Neural cell (in vitro differentiated cells): ENCODE data around the gene GPRC5B. TPM values are rescaled to one million over a fixed set of nuclear protein-coding genes. Genes with fewer than 3 reads are reported as not detected.

ENCODE experiments used
- H2AFZ ChIP-seq: fragments of 200-600, 300-800 bp; sonication (generic), shearing (Covaris generic); 2 replicates; pipeline ENCODE4 v1.6.0; 2014; ENCODE audit warnings: low read depth, mild to moderate bottlenecking, antibody characterized with exemption, low read length, moderate library complexity
- H3F3A ChIP-seq: fragments of 200-600 bp; shearing (Covaris generic); 2 replicates; pipeline ENCODE4 v1.6.1; 2016; ENCODE audit warnings: mild to moderate bottlenecking, moderate library complexity, mixed read lengths, antibody characterized with exemption, low read length; ENCODE audit not compliant: insufficient read depth, poor library complexity, severe bottlenecking
- H3K27ac ChIP-seq: fragments of 200-600, 300-800 bp; sonication (generic), shearing (Covaris generic); 2 replicates; pipeline ENCODE4 v1.5.1; 2014; ENCODE audit warnings: mild to moderate bottlenecking, low read length, moderate library complexity
- H3K27me3 ChIP-seq: fragments of 300-800, 200-600 bp; sonication (generic), shearing (Covaris generic); 2 replicates; pipeline ENCODE4 v1.6.0; 2014; ENCODE audit warnings: mild to moderate bottlenecking, low read depth, low read length, moderate library complexity; ENCODE audit not compliant: insufficient read depth
- H3K36me3 ChIP-seq: fragments of 300-800, 200-600 bp; sonication (generic), shearing (Covaris generic); 2 replicates; pipeline ENCODE4 v1.5.1; 2014; ENCODE audit warnings: mild to moderate bottlenecking, antibody characterized with exemption, low read length, moderate library complexity; ENCODE audit not compliant: insufficient read depth
- H3K4me2 ChIP-seq: fragments of 300-800, 200-600 bp; sonication (generic), shearing (Covaris generic); 2 replicates; pipeline ENCODE4 v1.6.0; 2014; ENCODE audit warnings: mild to moderate bottlenecking, low read length
- H3K4me3 ChIP-seq: fragments of 300-800, 200-600 bp; sonication (generic), shearing (Covaris generic); 2 replicates; pipeline ENCODE4 v1.5.1; 2014; ENCODE audit warnings: mild to moderate bottlenecking, low read length, moderate library complexity
- H3K79me2 ChIP-seq: fragments of 200-600 bp; shearing (Covaris generic); replicated peaks from 2 replicates; pipeline ENCODE4 v1.6.0; 2014; ENCODE audit warnings: mild to moderate bottlenecking, low read length, moderate library complexity; ENCODE audit not compliant: insufficient read depth
- H3K9ac ChIP-seq: fragments of 300-800, 200-600 bp; sonication (generic), shearing (Covaris generic); 2 replicates; pipeline ENCODE4 v1.6.1; 2016; ENCODE audit warnings: mild to moderate bottlenecking, low read length, mixed read lengths
- H3K9me2 ChIP-seq: fragments of 200-600 bp; shearing (Covaris generic); 2 replicates; pipeline ENCODE4 v1.6.1; 2016; ENCODE audit warnings: mild to moderate bottlenecking, low read length, mixed read lengths; ENCODE audit not compliant: insufficient read depth
- H3K9me3 ChIP-seq: fragments of 200-600, 300-800 bp; sonication (generic), shearing (Covaris generic); 2 replicates; pipeline ENCODE4 v1.6.1; 2016; ENCODE audit warnings: mild to moderate bottlenecking, mixed run types, low read length, moderate library complexity, mixed read lengths
- H4K20me1 ChIP-seq: fragments of 200-600 bp; shearing (Covaris generic); 2 replicates; pipeline ENCODE4 v1.6.1; 2016; ENCODE audit warnings: mild to moderate bottlenecking, mixed run types; ENCODE audit not compliant: insufficient read depth
- EP300 ChIP-seq: fragments of 450-650 bp; conservative IDR thresholded peaks from 2 replicates; pipeline ENCODE4 v1.6.1; 2014; ENCODE audit warnings: antibody characterized with exemption, mild to moderate bottlenecking, moderate library complexity; ENCODE audit not compliant: poor library complexity, severe bottlenecking
- EZH2 ChIP-seq: fragments of 200-600, 300-800 bp; shearing (Covaris generic), sonication (generic); IDR thresholded peaks from 2 replicates; pipeline ENCODE4 v1.6.1; 2014; ENCODE audit warnings: antibody characterized with exemption, low read length, borderline replicate concordance, mild to moderate bottlenecking; ENCODE audit not compliant: insufficient read depth, poor library complexity, severe bottlenecking
- MXI1 ChIP-seq: fragments of 450-650 bp; conservative IDR thresholded peaks from 2 replicates; pipeline ENCODE4 v1.6.1; 2014; ENCODE audit warnings: antibody characterized with exemption, mild to moderate bottlenecking; ENCODE audit not compliant: poor library complexity, severe bottlenecking
- POLR2AphosphoS5 ChIP-seq: IDR thresholded peaks from 2 replicates; pipeline ENCODE4 v1.6.1; 2012
- RAD21 ChIP-seq: fragments of 450-650 bp; conservative IDR thresholded peaks from 2 replicates; pipeline ENCODE4 v1.6.1; 2014; ENCODE audit warnings: antibody characterized with exemption, mild to moderate bottlenecking, moderate library complexity
- REST ChIP-seq: IDR thresholded peaks from 2 replicates; pipeline ENCODE4 v1.6.1; 2012; ENCODE audit warnings: borderline replicate concordance
- SMC3 ChIP-seq: fragments of 450-650 bp; conservative IDR thresholded peaks from 2 replicates; pipeline ENCODE4 v1.6.1; 2014; ENCODE audit warnings: antibody characterized with exemption, mild to moderate bottlenecking, moderate library complexity; ENCODE audit not compliant: poor library complexity
- TAF1 ChIP-seq: IDR thresholded peaks from 2 replicates; pipeline ENCODE4 v1.6.1; 2012; ENCODE audit warnings: low read depth
- polyA plus RNA-seq: library from polyadenylated mRNA; depleted of rRNA; stranded (reverse); fragments of >200 nt; gene quantifications from 2 replicates; pipeline ENCODE4 v1.2.3, GENCODE V29; 2014
- TF ChIP-seq, protein P1 (sequence below): fragments of 450-650 bp; IDR thresholded peaks from 2 replicates; pipeline ENCODE4 v1.5.1; 2014; ENCODE audit warnings: antibody characterized with exemption, mild to moderate bottlenecking, moderate library complexity; ENCODE audit not compliant: poor library complexity, severe bottlenecking

Gene GPRC5B
- polyA plus RNA-seq, 1 donor from 2014 or later, result 25.4 TPM

- Histone ChIP-seq H3K4me2 (no peak overlapping the region), H2AFZ (no peak overlapping the region), H3K27ac (no peak overlapping the region), H3F3A (no peaks in the 10 kb centered on the region), H3K4me3 (no peak overlapping the region), H3K79me2 (no peaks in the 10 kb centered on the region), H3K9me3 (no peaks in the 10 kb centered on the region), H3K36me3 (no peaks in the 10 kb centered on the region), H3K9ac (no peak overlapping the region), H3K27me3 (no peaks in the 10 kb centered on the region), H3K9me2 (no peaks in the 10 kb centered on the region), H4K20me1 (no peaks in the 10 kb centered on the region)
- no peak for TF ChIP-seq POLR2AphosphoS5
- TF ChIP-seq EP300, result no peak
- TF ChIP-seq REST, result no peak
- no peak for TF ChIP-seq TAF1
These were observed 12.3 kb upstream of the GPRC5B start for GRCh38 chr16:19896951-19897350.

- no peak for TF ChIP-seq POLR2AphosphoS5
- TF ChIP-seq RAD21, result no peak
- TF ChIP-seq EP300, result no peak
- no peak for TF ChIP-seq MXI1
- no peak for TF ChIP-seq REST
- no peak for TF ChIP-seq SMC3
- no peak for TF ChIP-seq EZH2
- no peak for TF ChIP-seq TAF1
- TF ChIP-seq, protein P1, sequence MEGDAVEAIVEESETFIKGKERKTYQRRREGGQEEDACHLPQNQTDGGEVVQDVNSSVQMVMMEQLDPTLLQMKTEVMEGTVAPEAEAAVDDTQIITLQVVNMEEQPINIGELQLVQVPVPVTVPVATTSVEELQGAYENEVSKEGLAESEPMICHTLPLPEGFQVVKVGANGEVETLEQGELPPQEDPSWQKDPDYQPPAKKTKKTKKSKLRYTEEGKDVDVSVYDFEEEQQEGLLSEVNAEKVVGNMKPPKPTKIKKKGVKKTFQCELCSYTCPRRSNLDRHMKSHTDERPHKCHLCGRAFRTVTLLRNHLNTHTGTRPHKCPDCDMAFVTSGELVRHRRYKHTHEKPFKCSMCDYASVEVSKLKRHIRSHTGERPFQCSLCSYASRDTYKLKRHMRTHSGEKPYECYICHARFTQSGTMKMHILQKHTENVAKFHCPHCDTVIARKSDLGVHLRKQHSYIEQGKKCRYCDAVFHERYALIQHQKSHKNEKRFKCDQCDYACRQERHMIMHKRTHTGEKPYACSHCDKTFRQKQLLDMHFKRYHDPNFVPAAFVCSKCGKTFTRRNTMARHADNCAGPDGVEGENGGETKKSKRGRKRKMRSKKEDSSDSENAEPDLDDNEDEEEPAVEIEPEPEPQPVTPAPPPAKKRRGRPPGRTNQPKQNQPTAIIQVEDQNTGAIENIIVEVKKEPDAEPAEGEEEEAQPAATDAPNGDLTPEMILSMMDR, result no peak
These were observed 9.9 kb upstream of the GPRC5B start for GRCh38 chr16:19894586-19894985.

More at GRCh38 chr16:19894586-19894985, 9.9 kb upstream of the GPRC5B start:
- H3K9me3 ChIP-seq, result no peaks in the 10 kb centered on the region
- H3K9me2 ChIP-seq, result no peaks in the 10 kb centered on the region
- no peak overlapping the region for H3K4me2 ChIP-seq
- H3K4me3 ChIP-seq, result no peak overlapping the region
- H3K27ac ChIP-seq, result no peak overlapping the region
- no peaks in the 10 kb centered on the region for H3K36me3 ChIP-seq
- no peaks in the 10 kb centered on the region for H4K20me1 ChIP-seq
- H3K27me3 ChIP-seq, result no peaks in the 10 kb centered on the region
- H3F3A ChIP-seq, result no peaks in the 10 kb centered on the region
- H2AFZ ChIP-seq, result no peak overlapping the region
- H3K9ac ChIP-seq, result no peak overlapping the region
- no peaks in the 10 kb centered on the region for H3K79me2 ChIP-seq
